SK-N-SH (cell line): ENCODE data around the gene IL21R. TPM values are rescaled to one million over a fixed set of nuclear protein-coding genes. Genes with fewer than 3 reads are reported as not detected.

Source experiments
- CTCF ChIA-PET: fragments of 300-600, 350-600 bp; formaldehyde crosslinking; extraction: SDS; loops from one replicate; lab custom pipeline; 2021; lab: Yijun Ruan, JAX
- POLR2A ChIA-PET: fragments of 350-600 bp; sonication (Branson Sonifier 250); formaldehyde crosslinking; extraction: SDS; loops from one replicate; lab custom pipeline; 2020; ENCODE audit warnings: antibody characterized with exemption, inconsistent platforms; lab: Yijun Ruan, JAX
- DNase-seq: peaks from one replicate; pipeline ENCODE4 v3.0.0; 2012
- H2AFZ ChIP-seq: fragments of 200-600 bp; sonication (generic); 2 replicates; pipeline ENCODE4 v1.8.1; 2016; ENCODE audit warnings: antibody characterized with exemption, mild to moderate bottlenecking, low read depth
- H3F3A ChIP-seq: fragments of 200-600 bp; sonication (generic); replicated peaks from 2 replicates; pipeline ENCODE3; 2016; ENCODE audit warnings: antibody characterized with exemption, mild to moderate bottlenecking; ENCODE audit not compliant: insufficient read depth
- H3K27ac ChIP-seq, 2 experiments: fragments of 200-500 bp in 1 of 2; fragments of 200-600 bp in 1 of 2; sonication (Bioruptor generic) in 1 of 2; sonication (generic), shearing (Covaris generic) in 1 of 2; 2 replicates each; pipeline versions ENCODE4 v1.5.1 to v1.6.1; 2014 to 2016; ENCODE audit warnings: low read depth in 2 of 2, inconsistent platforms in 1 of 2, low read length in 1 of 2, mild to moderate bottlenecking in 1 of 2, mixed read lengths in 1 of 2
- H3K27me3 ChIP-seq: fragments of 200-600 bp; sonication (generic), shearing (Covaris generic); 2 replicates; pipeline ENCODE4 v1.6.1; 2016; ENCODE audit warnings: mixed run types; ENCODE audit not compliant: insufficient read depth
- H3K36me3 ChIP-seq, 2 experiments: fragments of 200-500 bp in 1 of 2; fragments of 200-600 bp in 1 of 2; sonication (Bioruptor generic) in 1 of 2; sonication (generic) in 1 of 2; replicated peaks in 1 of 2; 2 replicates each; pipeline versions ENCODE3 to v1.5.1; 2014 to 2016; ENCODE audit warnings: low read length in 1 of 2, mild to moderate bottlenecking in 1 of 2; ENCODE audit not compliant: insufficient read depth in 2 of 2, control insufficient read depth in 1 of 2
- H3K4me1 ChIP-seq, 2 experiments: fragments of 200-500 bp in 1 of 2; fragments of 200-600 bp in 1 of 2; sonication (Bioruptor generic) in 1 of 2; sonication (generic), shearing (Covaris generic) in 1 of 2; 2 replicates each; pipeline versions ENCODE4 v1.5.1 to v1.6.1; 2014 to 2016; ENCODE audit warnings: low read depth in 1 of 2, low read length in 1 of 2, mixed run types in 1 of 2; ENCODE audit not compliant: insufficient read depth in 2 of 2, control insufficient read depth in 1 of 2
- H3K4me2 ChIP-seq: fragments of 200-600 bp; sonication (generic), shearing (Covaris generic); 2 replicates; pipeline ENCODE4 v1.6.1; 2017; ENCODE audit warnings: mixed run types
- H3K4me3 ChIP-seq, 2 experiments: fragments of 200-500 bp in 1 of 2; fragments of 200-600 bp in 1 of 2; sonication (Bioruptor generic) in 1 of 2; sonication (generic), shearing (Covaris generic) in 1 of 2; 2 replicates each; pipeline versions ENCODE4 v1.5.1 to v1.8.1; 2014 to 2016; ENCODE audit warnings: low read depth in 2 of 2, inconsistent platforms in 1 of 2, low read length in 1 of 2, mild to moderate bottlenecking in 1 of 2, mixed read lengths in 1 of 2, moderate library complexity in 1 of 2
- H3K79me2 ChIP-seq: fragments of 200-600 bp; sonication (generic); 2 replicates; pipeline ENCODE4 v1.8.1; 2017; ENCODE audit warnings: mild to moderate bottlenecking; ENCODE audit not compliant: insufficient read depth
- H3K9ac ChIP-seq: fragments of 200-600 bp; sonication (generic); 2 replicates; pipeline ENCODE4 v1.6.1; 2017; ENCODE audit warnings: mixed run types
- H3K9me2 ChIP-seq: fragments of 200-600 bp; sonication (generic); 2 replicates; pipeline ENCODE4 v1.6.1; 2017; ENCODE audit warnings: mixed run types
- H3K9me3 ChIP-seq: fragments of 200-600 bp; sonication (generic); 2 replicates; pipeline ENCODE4 v1.6.1; 2017; ENCODE audit warnings: mixed run types, mild to moderate bottlenecking, moderate library complexity
- H4K20me1 ChIP-seq: fragments of 200-600 bp; sonication (generic); 2 replicates; pipeline ENCODE4 v1.6.1; 2017; ENCODE audit warnings: mild to moderate bottlenecking, mixed run types; ENCODE audit not compliant: insufficient read depth
- CTCF ChIP-seq: fragments of 200-600 bp; sonication (generic); IDR thresholded peaks from 2 replicates; pipeline ENCODE4 v1.6.1; 2017; ENCODE audit warnings: antibody characterized with exemption, mild to moderate bottlenecking, moderate library complexity
- ELF1 ChIP-seq: IDR thresholded peaks from 2 replicates; pipeline ENCODE4 v1.4.0; 2012
- FOSL2 ChIP-seq: IDR thresholded peaks from 2 replicates; pipeline ENCODE4 v1.4.0; 2012; ENCODE audit warnings: low read depth, mild to moderate bottlenecking, moderate library complexity, borderline replicate concordance
- MXI1 ChIP-seq: IDR thresholded peaks from 2 replicates; pipeline ENCODE4 v1.6.1; 2012; ENCODE audit warnings: mild to moderate bottlenecking, low read depth, low read length, improper control_type of control experiment
- NFIC ChIP-seq: IDR thresholded peaks from 2 replicates; pipeline ENCODE4 v1.4.0; 2012; ENCODE audit warnings: borderline replicate concordance
- RXRA ChIP-seq: IDR thresholded peaks from 2 replicates; pipeline ENCODE4 v1.4.0; 2012; ENCODE audit warnings: low read depth, mild to moderate bottlenecking, borderline replicate concordance
- SIN3A ChIP-seq: IDR thresholded peaks from 2 replicates; pipeline ENCODE4 v1.6.1; 2012; ENCODE audit warnings: low read depth, mild to moderate bottlenecking, low read length, moderate library complexity, borderline replicate concordance
- TAF1 ChIP-seq: IDR thresholded peaks from 2 replicates; pipeline ENCODE4 v1.6.1; 2012; ENCODE audit warnings: low read depth, mild to moderate bottlenecking, low read length, moderate library complexity, borderline replicate concordance
- TCF12 ChIP-seq: IDR thresholded peaks from 2 replicates; pipeline ENCODE4 v1.4.0; 2012
- ZBTB33 ChIP-seq: IDR thresholded peaks from 2 replicates; pipeline ENCODE4 v1.4.0; 2012; ENCODE audit warnings: low read depth, borderline replicate concordance
- WGBS: methylation state at CpG from one replicate; pipeline ENCODE4 v1.1.6; 2017; ENCODE audit warnings: low lambda C conversion rate; 5-methylcytosine and 5-hydroxymethylcytosine counted together
- polyA plus RNA-seq, 3 experiments: library from polyadenylated mRNA; depleted of rRNA; stranded (reverse); fragments of >200 nt; gene quantifications; 2 replicates each; pipeline ENCODE4 v1.2.3, GENCODE V29; 2012

IL21R gene
- polyA plus RNA-seq, 1 of the 3 experiments (the other 2 are of a cell fraction) = 0.13 TPM

DNA sequence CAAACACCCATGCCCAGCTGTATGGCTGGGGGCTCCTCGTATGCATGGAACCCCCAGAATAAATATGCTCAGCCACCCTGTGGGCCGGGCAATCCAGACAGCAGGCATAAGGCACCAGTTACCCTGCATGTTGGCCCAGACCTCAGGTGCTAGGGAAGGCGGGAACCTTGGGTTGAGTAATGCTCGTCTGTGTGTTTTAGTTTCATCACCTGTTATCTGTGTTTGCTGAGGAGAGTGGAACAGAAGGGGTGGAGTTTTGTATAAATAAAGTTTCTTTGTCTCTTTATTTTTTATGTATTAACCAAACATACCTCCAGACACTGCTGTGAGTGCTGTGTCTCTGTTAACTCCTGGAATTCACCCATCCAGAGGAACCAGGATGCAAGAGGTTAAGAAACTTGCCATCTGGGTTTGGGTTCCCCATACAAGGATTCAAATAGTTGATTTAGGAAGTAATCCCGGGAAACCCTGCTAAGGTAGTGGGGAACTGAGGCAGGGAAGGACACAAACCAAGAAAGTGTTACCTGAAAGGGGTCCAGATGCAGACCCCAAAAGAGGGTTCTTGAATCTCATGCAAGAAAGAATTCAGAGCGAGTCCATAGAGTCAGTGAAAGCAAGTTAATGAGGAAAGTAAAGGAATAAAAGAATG, 37.4 kb upstream of the IL21R start:
- TF ChIP-seq TAF1 = no peak
- TF ChIP-seq ZBTB33 = no peak
- no peak for TF ChIP-seq NFIC
- no peak for TF ChIP-seq SIN3A
- no peak for TF ChIP-seq MXI1
- no peak for TF ChIP-seq CTCF
- TF ChIP-seq RXRA = no peak

GRCh38 chr16:27365142-27366089, 36.6 kb upstream of the IL21R start:
- Histone ChIP-seq H3K36me3 (no peaks in the 10 kb centered on the region), H3K4me1 (no peaks in the 10 kb centered on the region; a peak in 1 of 4 replicates), H3F3A (peaks cover 4% of the 10 kb centered on the region), H3K9me3 (no peaks in the 10 kb centered on the region), H3K27me3 (no peaks in the 10 kb centered on the region), H3K4me2 (no peak overlapping the region), H3K9me2 (no peaks in the 10 kb centered on the region), H3K4me3 (no peak overlapping the region), H3K79me2 (no peaks in the 10 kb centered on the region), H4K20me1 (no peaks in the 10 kb centered on the region), H3K27ac (peak overlapping the region in 1 of 2 experiments; percentile 21; a peak in 1 of 4 replicates), H3K9ac (no peak overlapping the region), H2AFZ (no peak overlapping the region)
- TF ChIP-seq FOSL2 (peak; percentile 41; the same call in 1 of the 2 replicates), TCF12 (no peak), ELF1 (no peak)
- 39% methylated on average over 5 of the region's 7 CpGs for WGBS
- ChIA-PET CTCF (interaction anchor here (0.7 to 5.4 kb wide), 6 partner anchors 9 to 186 kb away, joined by 3 to 104 read pairs (median 6); no protein-coding TSS in a partner anchor), POLR2A (no interaction called here)
- no peak for DNase-seq

More for the DNA sequence above, 37.4 kb upstream of the IL21R start:
- H3K79me2 ChIP-seq = no peaks in the 10 kb centered on the region
- H3K4me3 ChIP-seq = no peak overlapping the region
- no peaks in the 10 kb centered on the region for H3K27me3 ChIP-seq
- peak overlapping the region in 1 of 2 experiments; percentile 21; a peak in 1 of 4 replicates for H3K27ac ChIP-seq
- CTCF ChIA-PET = interaction anchor here (2.1 to 5.4 kb wide), 2 partner anchors 129 to 130 kb away, joined by 8 to 104 read pairs; no protein-coding TSS in a partner anchor
- no peak overlapping the region for H3K4me2 ChIP-seq
- 58% methylated on average over 4 of the region's 6 CpGs for WGBS
- H3K4me1 ChIP-seq = no peaks in the 10 kb centered on the region; a peak in 1 of 4 replicates
- H3F3A ChIP-seq = peaks cover 4% of the 10 kb centered on the region
- H3K9me2 ChIP-seq = no peaks in the 10 kb centered on the region
- no peak for DNase-seq
- H2AFZ ChIP-seq = no peak overlapping the region
- H3K9ac ChIP-seq = no peak overlapping the region
- H4K20me1 ChIP-seq = no peaks in the 10 kb centered on the region
- H3K9me3 ChIP-seq = no peaks in the 10 kb centered on the region
- POLR2A ChIA-PET = no interaction called here
- peaks cover 0 to under 1% of the 10 kb centered on the region in 2 experiments for H3K36me3 ChIP-seq
